IgD-negative memory B cell (primary cell): ENCODE data around the gene IL36RN. TPM values are rescaled to one million over a fixed set of nuclear protein-coding genes. Genes with fewer than 3 reads are reported as not detected.

Experiments
- H3K27ac Mint-ChIP-seq, 3 donors: one replicate each; pipeline ENCODE4 v1.8.0; 2020 to 2022; ENCODE audit warnings: mild to moderate bottlenecking in 3 of 3, mixed read lengths in 3 of 3, moderate library complexity in 1 of 3
- H3K27me3 Mint-ChIP-seq: one replicate; pipeline ENCODE4 v1.8.0; 2021; ENCODE audit warnings: mixed read lengths
- H3K36me3 Mint-ChIP-seq: one replicate; pipeline ENCODE4 v1.8.0; 2020; ENCODE audit warnings: mild to moderate bottlenecking, mixed read lengths
- H3K4me1 Mint-ChIP-seq, 3 donors: one replicate each; pipeline ENCODE4 v1.8.0; 2020 to 2022; ENCODE audit warnings: mixed read lengths in 3 of 3, mild to moderate bottlenecking in 1 of 3
- H3K4me3 Mint-ChIP-seq, 4 donors: one replicate each; pipeline ENCODE4 v1.8.0; 2020 to 2022; ENCODE audit warnings: mild to moderate bottlenecking in 4 of 4, mixed read lengths in 4 of 4, moderate library complexity in 3 of 4
- H3K9me3 Mint-ChIP-seq, 3 donors: one replicate each; pipeline ENCODE4 v1.8.0; 2020 to 2021; ENCODE audit warnings: mixed read lengths in 3 of 3, mild to moderate bottlenecking in 1 of 3
- polyA plus RNA-seq: library from polyadenylated mRNA; unstranded; fragments of 300-500 nt; fragmentation: Illumina TruSeq; gene quantifications from one replicate; pipeline ENCODE4 v1.2.3, GENCODE V29; 2021

IL36RN gene
- polyA plus RNA-seq, 1 donor from 2014 or later, result not detected

GRCh38 chr2:113032737-113033136 is 26.3 kb upstream of the IL36RN start:
- H3K4me1 Mint-ChIP-seq, result no peaks in the 10 kb centered on the region
- no peaks in the 10 kb centered on the region for H3K36me3 Mint-ChIP-seq
- H3K9me3 Mint-ChIP-seq, result peaks cover 0 to 2% (median 0%) of the 10 kb centered on the region in 3 donors
- H3K27ac Mint-ChIP-seq, result no peak overlapping the region
- H3K27me3 Mint-ChIP-seq, result peaks cover 25% of the 10 kb centered on the region
- no peak overlapping the region for H3K4me3 Mint-ChIP-seq

GRCh38 chr2:113034016-113034415 is 25.0 kb upstream of the IL36RN start:
- Mint-ChIP-seq H3K4me1 (no peaks in the 10 kb centered on the region), H3K4me3 (no peak overlapping the region), H3K27ac (no peak overlapping the region), H3K27me3 (peaks cover 25% of the 10 kb centered on the region), H3K36me3 (no peaks in the 10 kb centered on the region), H3K9me3 (no peaks in the 10 kb centered on the region)

- Mint-ChIP-seq H3K27me3 (peaks cover 17% of the 10 kb centered on the region), H3K27ac (no peak overlapping the region), H3K36me3 (no peaks in the 10 kb centered on the region), H3K4me1 (no peaks in the 10 kb centered on the region), H3K9me3 (no peaks in the 10 kb centered on the region), H3K4me3 (no peak overlapping the region)
Measured at GRCh38 chr2:113036763-113037162, 22.2 kb upstream of the IL36RN start.

GRCh38 chr2:113038291-113038690 is 20.7 kb upstream of the IL36RN start:
- no peak overlapping the region for H3K4me3 Mint-ChIP-seq
- peaks cover 0 to 8% (median 0%) of the 10 kb centered on the region in 3 donors for H3K9me3 Mint-ChIP-seq
- peaks cover 18% of the 10 kb centered on the region for H3K27me3 Mint-ChIP-seq
- H3K4me1 Mint-ChIP-seq, result no peaks in the 10 kb centered on the region
- no peaks in the 10 kb centered on the region for H3K36me3 Mint-ChIP-seq
- no peak overlapping the region for H3K27ac Mint-ChIP-seq

- no peak overlapping the region for H3K4me3 Mint-ChIP-seq
- H3K9me3 Mint-ChIP-seq, result peaks cover 0 to 8% (median 0%) of the 10 kb centered on the region in 3 donors
- H3K36me3 Mint-ChIP-seq, result no peaks in the 10 kb centered on the region
- peaks cover 14% of the 10 kb centered on the region for H3K27me3 Mint-ChIP-seq
- no peak overlapping the region for H3K27ac Mint-ChIP-seq
- H3K4me1 Mint-ChIP-seq, result no peaks in the 10 kb centered on the region
Measured at GRCh38 chr2:113039158-113039557, 19.8 kb upstream of the IL36RN start.

- Mint-ChIP-seq H3K27ac (no peak overlapping the region), H3K9me3 (peaks cover 0 to 8% (median 0%) of the 10 kb centered on the region in 3 donors), H3K4me1 (no peaks in the 10 kb centered on the region), H3K27me3 (peaks cover 13% of the 10 kb centered on the region), H3K4me3 (no peak overlapping the region), H3K36me3 (no peaks in the 10 kb centered on the region)
Measured at GRCh38 chr2:113039719-113040118, 19.3 kb upstream of the IL36RN start.

- Mint-ChIP-seq H3K9me3 (peaks cover 0 to 8% (median 0%) of the 10 kb centered on the region in 3 donors), H3K4me3 (no peak overlapping the region), H3K27ac (no peak overlapping the region), H3K4me1 (no peaks in the 10 kb centered on the region), H3K27me3 (peaks cover 10% of the 10 kb centered on the region), H3K36me3 (peaks cover 2% of the 10 kb centered on the region)
Measured at GRCh38 chr2:113041871-113042270, 17.1 kb upstream of the IL36RN start.

- Mint-ChIP-seq H3K4me1 (no peaks in the 10 kb centered on the region), H3K36me3 (peaks cover 4% of the 10 kb centered on the region), H3K27me3 (peaks cover 9% of the 10 kb centered on the region), H3K4me3 (no peak overlapping the region), H3K9me3 (peaks cover 0 to 11% (median 0%) of the 10 kb centered on the region in 3 donors), H3K27ac (no peak overlapping the region)
Measured at GRCh38 chr2:113046465-113046864, 12.5 kb upstream of the IL36RN start.

GRCh38 chr2:113050921-113051895 is 7.8 kb upstream of the IL36RN start:
- no peak overlapping the region for H3K27ac Mint-ChIP-seq
- H3K27me3 Mint-ChIP-seq, result peaks cover 12% of the 10 kb centered on the region
- no peaks in the 10 kb centered on the region for H3K4me1 Mint-ChIP-seq
- no peak overlapping the region for H3K4me3 Mint-ChIP-seq
- peaks cover 2% of the 10 kb centered on the region for H3K36me3 Mint-ChIP-seq
- peaks cover 14 to 25% (median 23%) of the 10 kb centered on the region in 3 donors for H3K9me3 Mint-ChIP-seq

- H3K4me3 Mint-ChIP-seq, result no peak within 1 kb of the TSS
- peaks cover 14 to 28% (median 26%) of the 10 kb centered on the region in 3 donors for H3K9me3 Mint-ChIP-seq
- H3K27me3 Mint-ChIP-seq, result peaks cover 9% of the 10 kb centered on the region
- H3K27ac Mint-ChIP-seq, result no peak within 1 kb of the TSS
- H3K4me1 Mint-ChIP-seq, result no peaks in the 10 kb centered on the region
- peaks cover 2% of the 10 kb centered on the region for H3K36me3 Mint-ChIP-seq
Measured at GRCh38 chr2:113052396-113052917, 6.5 kb upstream of the IL36RN start, which contains the start of gene IL36B. TSS of gene IL36B (minus strand) at chr2:113052867.

GRCh38 chr2:113053666-113054065 is 5.3 kb upstream of the IL36RN start:
- Mint-ChIP-seq H3K27me3 (peaks cover 7% of the 10 kb centered on the region), H3K36me3 (peaks cover 2% of the 10 kb centered on the region), H3K9me3 (peaks cover 14 to 28% (median 26%) of the 10 kb centered on the region in 3 donors), H3K27ac (no peak overlapping the region), H3K4me3 (no peak overlapping the region), H3K4me1 (no peaks in the 10 kb centered on the region)

- H3K27ac Mint-ChIP-seq, result no peak overlapping the region
- no peak overlapping the region for H3K4me3 Mint-ChIP-seq
- peaks cover 7% of the 10 kb centered on the region for H3K27me3 Mint-ChIP-seq
- H3K9me3 Mint-ChIP-seq, result peaks cover 14 to 28% (median 26%) of the 10 kb centered on the region in 3 donors
- H3K4me1 Mint-ChIP-seq, result no peaks in the 10 kb centered on the region
- H3K36me3 Mint-ChIP-seq, result peaks cover 2% of the 10 kb centered on the region
Measured at GRCh38 chr2:113054066-113054465, 4.9 kb upstream of the IL36RN start.

GRCh38 chr2:113056521-113056920 is 2.5 kb upstream of the IL36RN start:
- no peaks in the 10 kb centered on the region for H3K36me3 Mint-ChIP-seq
- no peak overlapping the region for H3K27ac Mint-ChIP-seq
- H3K4me3 Mint-ChIP-seq, result no peak overlapping the region
- H3K27me3 Mint-ChIP-seq, result peaks cover 7% of the 10 kb centered on the region
- H3K4me1 Mint-ChIP-seq, result no peaks in the 10 kb centered on the region
- H3K9me3 Mint-ChIP-seq, result peaks cover 14 to 28% (median 22%) of the 10 kb centered on the region in 3 donors

- H3K4me3 Mint-ChIP-seq, result no peak overlapping the region
- H3K27ac Mint-ChIP-seq, result no peak overlapping the region
- peaks cover 14 to 28% (median 22%) of the 10 kb centered on the region in 3 donors for H3K9me3 Mint-ChIP-seq
- H3K36me3 Mint-ChIP-seq, result no peaks in the 10 kb centered on the region
- peaks cover 7% of the 10 kb centered on the region for H3K27me3 Mint-ChIP-seq
- no peaks in the 10 kb centered on the region for H3K4me1 Mint-ChIP-seq
Measured at GRCh38 chr2:113057117-113057516, 1.9 kb upstream of the IL36RN start.

- H3K27me3 Mint-ChIP-seq, result peaks cover 10% of the 10 kb centered on the region
- H3K9me3 Mint-ChIP-seq, result peaks cover 14 to 25% (median 20%) of the 10 kb centered on the region in 3 donors
- H3K4me1 Mint-ChIP-seq, result no peaks in the 10 kb centered on the region
- no peak overlapping the region for H3K27ac Mint-ChIP-seq
- H3K4me3 Mint-ChIP-seq, result no peak overlapping the region
- no peaks in the 10 kb centered on the region for H3K36me3 Mint-ChIP-seq
Measured at GRCh38 chr2:113058411-113058994, 495 bp upstream of the IL36RN start.
